AG09309 (cell line): ENCODE measurements around the gene RPUSD2.
A peak's percentile ranks its signal among the peaks of the same experiment; 100 is the strongest.

Experiments used
- DNase-seq: peaks from one replicate; pipeline ENCODE4 v3.0.0-alpha.2; 2010; ENCODE audit warnings: low read depth
- H3K4me3 ChIP-seq: 2 replicates; pipeline ENCODE4 v1.5.1; 2011; ENCODE audit warnings: mild to moderate bottlenecking, low read depth, low read length, moderate library complexity; ENCODE audit not compliant: control insufficient read depth
- CTCF ChIP-seq: IDR thresholded peaks from 2 replicates; pipeline ENCODE4 v1.5.1; 2011; ENCODE audit warnings: mild to moderate bottlenecking, low read depth, low read length, inconsistent platforms; ENCODE audit not compliant: insufficient read depth, control insufficient read depth; ENCODE audit errors: missing control alignments

The RPUSD2 gene

DNA sequence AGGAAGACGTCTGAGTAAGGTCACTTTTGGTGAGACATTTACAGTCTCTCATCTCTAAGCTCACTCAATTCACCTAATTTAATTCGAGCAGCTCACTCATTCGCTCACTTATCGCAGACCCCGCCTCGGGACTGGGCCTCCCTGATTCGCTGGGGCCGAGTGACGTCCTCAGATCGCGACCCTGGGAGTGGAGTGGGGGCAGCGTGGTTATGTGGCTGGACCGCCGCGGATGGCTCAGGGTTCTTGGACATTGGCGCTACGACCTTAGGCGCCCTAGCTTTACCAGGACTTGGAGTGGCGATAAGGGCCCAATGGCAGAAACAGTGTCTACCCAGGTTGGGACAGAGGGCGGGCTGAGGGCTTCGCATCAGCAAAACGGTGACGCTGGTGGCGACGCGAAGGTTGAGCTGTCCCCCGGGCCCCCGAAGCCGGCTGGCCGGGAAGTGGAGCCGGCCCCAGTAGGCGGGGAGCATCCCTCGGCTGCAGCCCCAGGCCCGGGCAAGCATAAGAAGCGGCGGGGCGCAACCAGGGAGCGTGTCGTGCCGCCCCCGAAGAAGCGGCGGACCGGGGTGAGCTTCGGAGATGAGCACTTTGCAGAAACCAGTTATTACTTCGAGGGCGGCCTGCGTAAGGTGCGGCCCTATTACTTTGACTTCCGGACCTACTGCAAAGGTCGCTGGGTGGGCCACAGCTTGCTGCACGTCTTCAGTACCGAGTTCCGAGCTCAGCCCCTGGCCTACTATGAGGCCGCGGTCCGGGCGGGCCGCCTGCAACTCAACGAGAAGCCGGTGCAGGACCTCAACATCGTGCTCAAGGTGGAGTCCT is at the start of gene RPUSD2:
RPUSD2 (plus strand) TSS at position 171 of the 825 bp plus-strand sequence; CDS start at position 210, 39 bp downstream.
- no peak for TF ChIP-seq CTCF
- peak within 1 kb of the TSS; percentile 98 for H3K4me3 ChIP-seq
- peak; percentile 42 for DNase-seq

- no peak for TF ChIP-seq CTCF
- H3K4me3 ChIP-seq = no peak overlapping the region
- DNase-seq = no peak
Measured at GRCh38 chr15:40523611-40524010, 45.5 kb upstream of the RPUSD2 start.

GRCh38 chr15:40525855-40526254 is 43.2 kb upstream of the RPUSD2 start:
- DNase-seq = no peak
- no peak overlapping the region for H3K4me3 ChIP-seq
- no peak for TF ChIP-seq CTCF

DNA sequence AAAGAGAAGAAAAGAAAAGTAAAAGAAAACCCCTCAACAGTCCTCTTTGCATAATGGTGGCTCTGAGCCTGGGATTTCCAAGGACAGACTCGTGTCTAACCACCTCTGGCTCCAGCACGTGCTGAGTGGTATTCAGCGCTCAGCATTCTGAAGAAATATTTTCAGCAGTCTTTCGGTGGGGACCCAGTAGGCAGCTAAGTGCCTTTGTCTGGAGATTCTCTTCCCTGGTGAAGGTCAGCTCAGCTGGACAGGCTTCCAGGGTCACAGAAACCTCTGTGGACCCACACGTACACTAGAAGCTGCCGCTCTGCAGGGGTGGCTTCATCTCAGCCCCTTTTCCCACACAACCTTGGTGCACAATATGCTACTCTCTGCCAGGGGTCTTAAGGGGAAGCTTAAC is 40.3 kb upstream of the RPUSD2 start:
- no peak overlapping the region for H3K4me3 ChIP-seq
- no peak for TF ChIP-seq CTCF
- DNase-seq = no peak

DNA sequence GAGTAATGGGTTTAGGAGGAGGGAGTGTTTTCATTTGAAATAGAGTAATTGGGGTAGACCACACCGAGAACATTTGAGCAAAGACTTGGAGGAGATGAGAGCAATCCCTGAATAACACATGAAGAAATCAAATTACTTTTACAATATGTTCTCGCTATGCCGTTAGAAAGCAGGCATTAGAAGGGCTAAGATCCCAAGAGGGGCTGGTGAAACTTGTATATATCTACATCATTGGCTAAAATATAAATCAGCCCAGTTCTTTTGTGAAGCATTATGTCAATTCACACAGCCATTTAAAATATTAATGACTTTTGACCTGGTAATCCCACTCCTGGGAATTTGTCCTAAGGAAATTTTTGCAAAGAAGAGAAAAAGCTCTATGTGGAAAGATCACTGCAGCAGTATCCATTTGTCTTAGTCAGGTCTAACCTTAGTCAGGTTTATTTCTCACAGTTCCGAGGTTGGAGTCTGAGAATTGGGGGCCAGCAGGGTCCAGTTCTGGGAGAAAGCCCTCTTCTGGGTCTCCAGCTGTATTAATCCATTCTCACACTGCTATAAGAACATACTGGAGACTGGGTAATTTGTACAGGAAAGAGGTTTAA is 35.2 kb upstream of the RPUSD2 start:
- H3K4me3 ChIP-seq = no peak overlapping the region
- no peak for DNase-seq
- TF ChIP-seq CTCF = no peak

DNA sequence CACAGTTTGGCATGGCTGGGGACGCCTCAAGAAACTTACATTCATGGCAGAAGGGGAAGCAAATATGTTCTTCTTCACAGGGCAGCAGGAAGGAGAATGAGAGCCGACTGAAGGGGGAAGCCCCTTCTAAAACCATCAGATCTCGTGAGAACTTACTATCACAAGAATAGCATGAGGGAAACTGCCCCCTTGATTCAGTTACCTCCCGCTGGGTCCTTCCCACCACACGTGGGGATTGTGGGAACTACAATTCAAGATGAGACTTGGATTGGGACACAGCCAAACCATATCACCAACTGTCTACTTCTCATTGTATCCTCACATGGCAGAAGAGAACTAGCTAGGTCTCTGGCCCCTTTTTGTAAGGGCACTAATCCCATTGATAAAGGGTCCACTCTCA is 34.7 kb upstream of the RPUSD2 start:
- no peak for DNase-seq
- no peak for TF ChIP-seq CTCF
- H3K4me3 ChIP-seq = no peak overlapping the region
